Glutamatergic neuron (in vitro differentiated cells): ENCODE measurements around the gene NANOGP8. TPM values are rescaled to one million over a fixed set of nuclear protein-coding genes. Genes with fewer than 3 reads are reported as not detected.

Experiments
- DNase-seq: peaks from one replicate; pipeline ENCODE4 v3.0.0; 2022
- H3K27ac Mint-ChIP-seq: one replicate; pipeline ENCODE4 v1.8.0; 2020; ENCODE audit warnings: mild to moderate bottlenecking, mixed read lengths, inconsistent platforms; ENCODE audit not compliant: unreplicated experiment
- H3K27me3 Mint-ChIP-seq: one replicate; pipeline ENCODE4 v1.8.0; 2020; ENCODE audit warnings: mild to moderate bottlenecking, moderate library complexity, mixed read lengths, inconsistent platforms; ENCODE audit not compliant: unreplicated experiment
- H3K36me3 Mint-ChIP-seq: one replicate; pipeline ENCODE4 v1.8.0; 2020; ENCODE audit warnings: mild to moderate bottlenecking, mixed read lengths, inconsistent platforms; ENCODE audit not compliant: unreplicated experiment
- H3K4me1 Mint-ChIP-seq: one replicate; pipeline ENCODE4 v1.8.0; 2020; ENCODE audit warnings: mild to moderate bottlenecking, low read depth, mixed read lengths, inconsistent platforms; ENCODE audit not compliant: unreplicated experiment
- H3K4me3 Mint-ChIP-seq: one replicate; pipeline ENCODE4 v1.8.0; 2020; ENCODE audit warnings: mild to moderate bottlenecking, mixed read lengths, inconsistent platforms; ENCODE audit not compliant: unreplicated experiment
- H3K9me3 Mint-ChIP-seq: one replicate; pipeline ENCODE4 v1.8.0; 2020; ENCODE audit warnings: mild to moderate bottlenecking, moderate library complexity, mixed read lengths, inconsistent platforms; ENCODE audit not compliant: unreplicated experiment
- total RNA-seq: library from RNA; stranded (reverse); fragmentation: NEBNext Ultra II Directional; extraction: Animal tissue kit (Norgen Biotek cat#: 25700); gene quantifications from one replicate; pipeline ENCODE4 v1.2.1, GENCODE V29; 2021; ENCODE audit not compliant: unreplicated experiment
- TF ChIP-seq, protein P1 (sequence below): fragments of 200-600 bp; sonication (generic); IDR thresholded peaks from one replicate; pipeline ENCODE4 v1.5.0; 2021; ENCODE audit not compliant: partially characterized antibody, unreplicated experiment

The NANOGP8 gene
- total RNA-seq, 1 donor from 2014 or later, result 0.86 TPM

DNA sequence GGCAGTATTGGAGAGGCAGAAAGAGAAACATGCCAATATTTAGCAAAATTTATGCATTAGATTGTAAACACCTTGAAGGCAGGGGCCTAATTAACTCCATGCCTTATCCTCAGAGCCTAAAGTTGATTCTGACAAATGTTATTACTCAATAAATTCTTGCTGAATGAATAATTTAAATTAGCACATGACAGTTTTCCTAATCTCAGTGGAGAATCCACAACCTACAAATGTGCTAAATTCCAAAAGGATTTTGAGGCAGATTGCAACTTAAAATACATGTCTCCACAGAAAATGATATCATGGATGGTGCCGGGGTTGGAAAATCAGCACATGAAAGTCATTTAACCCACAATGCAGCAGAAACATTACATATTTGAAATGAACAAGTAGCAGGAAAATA is 41.1 kb upstream of the NANOGP8 start:
- Mint-ChIP-seq H3K27me3 (no peaks in the 10 kb centered on the region), H3K4me1 (no peaks in the 10 kb centered on the region), H3K4me3 (no peak overlapping the region), H3K9me3 (peaks cover 2% of the 10 kb centered on the region), H3K27ac (no peak overlapping the region), H3K36me3 (no peaks in the 10 kb centered on the region)
- TF ChIP-seq, protein P1, sequence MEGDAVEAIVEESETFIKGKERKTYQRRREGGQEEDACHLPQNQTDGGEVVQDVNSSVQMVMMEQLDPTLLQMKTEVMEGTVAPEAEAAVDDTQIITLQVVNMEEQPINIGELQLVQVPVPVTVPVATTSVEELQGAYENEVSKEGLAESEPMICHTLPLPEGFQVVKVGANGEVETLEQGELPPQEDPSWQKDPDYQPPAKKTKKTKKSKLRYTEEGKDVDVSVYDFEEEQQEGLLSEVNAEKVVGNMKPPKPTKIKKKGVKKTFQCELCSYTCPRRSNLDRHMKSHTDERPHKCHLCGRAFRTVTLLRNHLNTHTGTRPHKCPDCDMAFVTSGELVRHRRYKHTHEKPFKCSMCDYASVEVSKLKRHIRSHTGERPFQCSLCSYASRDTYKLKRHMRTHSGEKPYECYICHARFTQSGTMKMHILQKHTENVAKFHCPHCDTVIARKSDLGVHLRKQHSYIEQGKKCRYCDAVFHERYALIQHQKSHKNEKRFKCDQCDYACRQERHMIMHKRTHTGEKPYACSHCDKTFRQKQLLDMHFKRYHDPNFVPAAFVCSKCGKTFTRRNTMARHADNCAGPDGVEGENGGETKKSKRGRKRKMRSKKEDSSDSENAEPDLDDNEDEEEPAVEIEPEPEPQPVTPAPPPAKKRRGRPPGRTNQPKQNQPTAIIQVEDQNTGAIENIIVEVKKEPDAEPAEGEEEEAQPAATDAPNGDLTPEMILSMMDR, result no peak
- DNase-seq, result no peak

DNA sequence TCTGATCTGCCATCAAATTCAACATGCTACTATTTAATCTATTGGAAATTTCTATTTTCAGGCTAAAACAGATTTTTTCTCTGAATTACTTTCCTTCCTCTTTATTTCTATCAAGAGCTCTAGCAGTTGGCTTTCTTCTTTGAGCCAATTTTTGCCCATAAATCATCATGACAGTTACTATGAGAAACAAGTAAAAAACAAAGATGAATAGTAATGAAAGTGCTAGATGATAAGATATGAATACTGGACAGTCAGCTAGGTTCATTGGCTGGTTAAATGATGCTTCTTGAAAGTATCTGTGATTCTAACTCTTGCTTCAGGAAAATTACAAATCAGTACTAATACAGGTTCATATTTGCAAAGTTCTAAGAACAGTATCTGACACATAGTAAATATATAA is 38.6 kb upstream of the NANOGP8 start:
- no peaks in the 10 kb centered on the region for H3K36me3 Mint-ChIP-seq
- H3K4me1 Mint-ChIP-seq, result no peaks in the 10 kb centered on the region
- TF ChIP-seq, protein P1, result no peak
- H3K27ac Mint-ChIP-seq, result no peak overlapping the region
- no peak for DNase-seq
- H3K4me3 Mint-ChIP-seq, result no peak overlapping the region
- H3K9me3 Mint-ChIP-seq, result peaks cover 2% of the 10 kb centered on the region
- H3K27me3 Mint-ChIP-seq, result no peaks in the 10 kb centered on the region

DNA sequence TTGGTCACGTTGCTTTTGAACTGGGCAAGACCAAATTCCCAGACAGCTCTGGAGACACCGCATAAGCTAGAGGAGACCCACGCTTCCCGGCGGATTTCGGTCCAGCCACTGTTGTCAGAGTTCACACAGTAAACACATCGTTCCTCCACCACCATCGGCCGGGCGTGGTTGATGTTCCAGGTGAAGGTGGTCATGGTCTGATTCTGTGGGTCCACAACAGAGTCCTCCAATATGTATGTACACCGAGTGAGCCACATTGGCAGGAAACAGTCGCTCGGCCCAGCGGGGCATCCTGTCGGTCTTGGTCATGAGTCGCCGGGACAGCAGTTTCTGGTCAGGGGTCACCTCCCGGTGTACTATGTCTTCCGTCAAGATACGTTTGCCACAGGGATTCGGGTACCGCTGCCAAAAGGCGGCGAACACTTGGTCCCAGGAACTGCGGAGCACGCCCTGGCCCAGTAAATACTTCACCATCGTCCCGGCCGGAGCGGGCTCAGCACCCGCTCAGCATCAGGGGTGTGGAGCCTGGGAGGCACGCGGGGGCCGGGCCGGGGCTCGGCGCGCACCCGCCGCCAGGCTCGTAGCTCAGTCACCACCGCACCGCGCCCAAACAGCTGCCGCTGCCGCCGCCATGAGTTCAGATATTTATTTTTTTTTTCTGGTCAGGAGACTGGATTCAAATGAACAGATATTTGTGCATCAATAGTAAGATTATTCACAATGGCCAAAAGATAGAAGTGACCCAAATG is 36.7 kb upstream of the NANOGP8 start:
- Mint-ChIP-seq H3K36me3 (no peaks in the 10 kb centered on the region), H3K4me3 (no peak overlapping the region), H3K27me3 (no peaks in the 10 kb centered on the region), H3K27ac (no peak overlapping the region), H3K9me3 (no peaks in the 10 kb centered on the region), H3K4me1 (peaks cover 4% of the 10 kb centered on the region)
- TF ChIP-seq, protein P1, result no peak
- DNase-seq, result no peak

DNA sequence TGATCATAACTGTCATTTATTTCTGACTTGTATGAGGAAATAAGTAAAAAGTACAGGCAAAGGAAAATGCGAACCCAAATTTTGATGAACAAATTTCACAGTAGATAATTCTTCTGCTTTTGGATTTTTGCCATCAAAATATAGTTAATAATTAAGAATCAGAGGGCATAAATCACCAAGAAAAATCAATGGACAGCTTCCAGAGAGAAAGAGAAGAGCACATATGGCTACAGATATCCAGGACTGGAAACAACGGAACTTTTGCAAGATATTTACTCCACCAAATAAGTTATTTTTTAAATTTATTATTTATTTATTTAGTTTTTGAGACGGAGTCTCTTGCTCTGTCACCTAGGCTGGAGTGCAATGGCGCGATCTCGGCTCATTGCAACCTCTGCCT is 35.1 kb upstream of the NANOGP8 start:
- TF ChIP-seq, protein P1, result no peak
- Mint-ChIP-seq H3K9me3 (no peaks in the 10 kb centered on the region), H3K27ac (no peak overlapping the region), H3K36me3 (no peaks in the 10 kb centered on the region), H3K4me1 (peaks cover 6% of the 10 kb centered on the region), H3K27me3 (no peaks in the 10 kb centered on the region), H3K4me3 (no peak overlapping the region)
- no peak for DNase-seq

DNA sequence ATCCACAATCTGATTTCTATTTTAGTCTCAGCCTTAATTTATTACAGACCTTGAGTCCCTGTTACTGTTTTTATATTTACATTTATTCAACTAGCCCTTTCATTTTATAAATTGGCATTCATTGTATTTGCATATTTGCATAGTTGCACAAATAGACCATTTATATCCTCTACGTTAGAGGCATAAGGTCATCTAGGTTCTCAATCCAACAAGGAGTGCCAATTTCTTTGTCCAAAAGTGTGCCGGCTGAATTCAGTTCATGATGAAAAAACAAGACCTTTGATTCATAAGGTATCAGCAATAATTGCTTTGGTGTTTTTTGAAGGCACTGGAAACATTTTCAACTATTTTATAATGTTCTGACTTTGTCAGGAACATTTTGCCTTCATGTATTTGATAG is 33.9 kb upstream of the NANOGP8 start:
- Mint-ChIP-seq H3K4me3 (no peak overlapping the region), H3K9me3 (no peaks in the 10 kb centered on the region), H3K4me1 (peaks cover 12% of the 10 kb centered on the region), H3K27me3 (no peaks in the 10 kb centered on the region), H3K27ac (no peak overlapping the region), H3K36me3 (no peaks in the 10 kb centered on the region)
- no peak for DNase-seq
- TF ChIP-seq, protein P1, result no peak
